ENCODE measurements around the gene NUMB. TPM values are rescaled to one million over a fixed set of nuclear protein-coding genes. Genes with fewer than 3 reads are reported as not detected.

Gene NUMB
- total and polyA plus RNA-seq, 2 experiments from 2014 or later, result 64.8 to 142 TPM

GRCh38 chr14:73253323-73253610 is 205.1 kb downstream of the NUMB start:
- no peak overlapping the region for H3K4me3 ChIP-seq
- no peak overlapping the region for H3K9ac ChIP-seq
- no peaks in the 10 kb centered on the region for H3K9me2 ChIP-seq (ENCODE audit: insufficient read depth)
- H3K4me1 ChIP-seq (ENCODE audit: insufficient read depth), result no peaks in the 10 kb centered on the region
- no peak overlapping the region for H3K27ac ChIP-seq
- no peak for TF ChIP-seq EZH2 (IDR thresholded peaks at IDR 0.05; ENCODE audit: insufficient read depth, poor library complexity, severe bottlenecking)
- TF ChIP-seq EZH2phosphoT487 (IDR thresholded peaks at IDR 0.05; ENCODE audit: insufficient read depth, low read depth), result no peak
- H3K9me3 ChIP-seq (ENCODE audit: low read depth), result no peaks in the 10 kb centered on the region
- no peaks in the 10 kb centered on the region for H3F3A ChIP-seq (ENCODE audit: insufficient read depth)
- H3K4me2 ChIP-seq (ENCODE audit: unreplicated experiment), result no peak overlapping the region
- no peaks in the 10 kb centered on the region for H3K36me3 ChIP-seq (ENCODE audit: low read depth)
- DNase-seq, result no peak
- no peak overlapping the region for H2AFZ ChIP-seq
- no peaks in the 10 kb centered on the region for H3K79me2 ChIP-seq (ENCODE audit: insufficient read depth)
- WGBS, 2 experiments (ENCODE audit: low coverage in 1 of 2, low lambda C conversion rate in 2 of 2, missing lambda C conversion rate in 2 of 2), result 86 to 93% methylated on average over 5 to 10 of the region's 10 CpGs
- in situ Hi-C loops (cut with MboI), result no loop called here
- H3K27me3 ChIP-seq (replicated peaks; ENCODE audit: insufficient read depth), result no peaks in the 10 kb centered on the region
- H4K20me1 ChIP-seq (ENCODE audit: insufficient read depth), result no peaks in the 10 kb centered on the region

GRCh38 chr14:73252491-73253322 is 205.6 kb downstream of the NUMB start:
- Histone ChIP-seq H3K9me2 (ENCODE audit: insufficient read depth) (no peaks in the 10 kb centered on the region), H3K4me3 (no peak overlapping the region), H3F3A (ENCODE audit: insufficient read depth) (no peaks in the 10 kb centered on the region), H3K27me3 (replicated peaks; ENCODE audit: insufficient read depth) (no peaks in the 10 kb centered on the region), H3K4me2 (ENCODE audit: unreplicated experiment) (no peak overlapping the region), H3K36me3 (ENCODE audit: low read depth) (no peaks in the 10 kb centered on the region), H3K27ac (no peak overlapping the region), H3K4me1 (ENCODE audit: insufficient read depth) (no peaks in the 10 kb centered on the region), H4K20me1 (ENCODE audit: insufficient read depth) (no peaks in the 10 kb centered on the region), H3K9ac (no peak overlapping the region), H3K79me2 (ENCODE audit: insufficient read depth) (no peaks in the 10 kb centered on the region), H3K9me3 (ENCODE audit: low read depth) (no peaks in the 10 kb centered on the region), H2AFZ (no peak overlapping the region)
- DNase-seq, result no peak
- WGBS, 2 experiments (ENCODE audit: low coverage in 1 of 2, low lambda C conversion rate in 2 of 2, missing lambda C conversion rate in 2 of 2), result 81 to 85% methylated on average over 27 to 29 of the region's 29 CpGs
- in situ Hi-C loops (cut with MboI), result no loop called here
- TF ChIP-seq EZH2 (IDR thresholded peaks at IDR 0.05; ENCODE audit: insufficient read depth, poor library complexity, severe bottlenecking) (no peak), EZH2phosphoT487 (IDR thresholded peaks at IDR 0.05; ENCODE audit: insufficient read depth, low read depth) (no peak)

- in situ Hi-C loops (cut with MboI), result no loop called here
- no peaks in the 10 kb centered on the region for H3F3A ChIP-seq (ENCODE audit: insufficient read depth)
Observed at GRCh38 chr14:73251516-73252215, 206.7 kb downstream of the NUMB start.

GRCh38 chr14:73250781-73251500 is 207.4 kb downstream of the NUMB start:
- H3K9ac ChIP-seq, result no peak overlapping the region
- H3K79me2 ChIP-seq (ENCODE audit: insufficient read depth), result no peaks in the 10 kb centered on the region
- H3K4me2 ChIP-seq (ENCODE audit: unreplicated experiment), result no peak overlapping the region
- WGBS, 2 experiments (ENCODE audit: low coverage in 1 of 2, low lambda C conversion rate in 2 of 2, missing lambda C conversion rate in 2 of 2), result 87 to 89% methylated on average over 26 to 27 of the region's 27 CpGs
- no peaks in the 10 kb centered on the region for H3K9me2 ChIP-seq (ENCODE audit: insufficient read depth)
- H3K36me3 ChIP-seq (ENCODE audit: low read depth), result no peaks in the 10 kb centered on the region
- no peaks in the 10 kb centered on the region for H4K20me1 ChIP-seq (ENCODE audit: insufficient read depth)
- no peak for DNase-seq
- in situ Hi-C loops (cut with MboI), result no loop called here
- H3K4me3 ChIP-seq, result no peak overlapping the region
- H2AFZ ChIP-seq, result no peak overlapping the region
- no peaks in the 10 kb centered on the region for H3F3A ChIP-seq (ENCODE audit: insufficient read depth)
- no peaks in the 10 kb centered on the region for H3K27me3 ChIP-seq (replicated peaks; ENCODE audit: insufficient read depth)
- no peak overlapping the region for H3K27ac ChIP-seq
- TF ChIP-seq EZH2 (IDR thresholded peaks at IDR 0.05; ENCODE audit: insufficient read depth, poor library complexity, severe bottlenecking) (no peak), EZH2phosphoT487 (IDR thresholded peaks at IDR 0.05; ENCODE audit: insufficient read depth, low read depth) (no peak)
- H3K4me1 ChIP-seq (ENCODE audit: insufficient read depth), result no peaks in the 10 kb centered on the region
- no peaks in the 10 kb centered on the region for H3K9me3 ChIP-seq (ENCODE audit: low read depth)

More at GRCh38 chr14:73251516-73252215, 206.7 kb downstream of the NUMB start:
- no peaks in the 10 kb centered on the region for H4K20me1 ChIP-seq (ENCODE audit: insufficient read depth)
- no peaks in the 10 kb centered on the region for H3K9me2 ChIP-seq (ENCODE audit: insufficient read depth)
- TF ChIP-seq EZH2phosphoT487 (IDR thresholded peaks at IDR 0.05; ENCODE audit: insufficient read depth, low read depth) (no peak), EZH2 (IDR thresholded peaks at IDR 0.05; ENCODE audit: insufficient read depth, poor library complexity, severe bottlenecking) (no peak)
- H3K27me3 ChIP-seq (replicated peaks; ENCODE audit: insufficient read depth), result no peaks in the 10 kb centered on the region
- no peak for DNase-seq
- no peak overlapping the region for H3K4me2 ChIP-seq (ENCODE audit: unreplicated experiment)
- no peak overlapping the region for H2AFZ ChIP-seq
- H3K27ac ChIP-seq, result no peak overlapping the region
- WGBS, 2 experiments (ENCODE audit: low coverage in 1 of 2, low lambda C conversion rate in 2 of 2, missing lambda C conversion rate in 2 of 2), result 84 to 86% methylated on average over 29 to 30 of the region's 30 CpGs
- no peaks in the 10 kb centered on the region for H3K36me3 ChIP-seq (ENCODE audit: low read depth)
- no peaks in the 10 kb centered on the region for H3K9me3 ChIP-seq (ENCODE audit: low read depth)
- no peak overlapping the region for H3K9ac ChIP-seq
- no peaks in the 10 kb centered on the region for H3K79me2 ChIP-seq (ENCODE audit: insufficient read depth)
- H3K4me3 ChIP-seq, result no peak overlapping the region
- no peaks in the 10 kb centered on the region for H3K4me1 ChIP-seq (ENCODE audit: insufficient read depth)

Data from GM23248 (cell line).